ENCODE results near the gene APRT. TPM values are rescaled to one million over a fixed set of nuclear protein-coding genes. Genes with fewer than 3 reads are reported as not detected.

Gene APRT
- total and polyA plus RNA-seq, 2 of the 8 experiments (the other 6 are each of a cell fraction or from before 2014, with no cell fraction given), result 221 to 267 TPM

DNA sequence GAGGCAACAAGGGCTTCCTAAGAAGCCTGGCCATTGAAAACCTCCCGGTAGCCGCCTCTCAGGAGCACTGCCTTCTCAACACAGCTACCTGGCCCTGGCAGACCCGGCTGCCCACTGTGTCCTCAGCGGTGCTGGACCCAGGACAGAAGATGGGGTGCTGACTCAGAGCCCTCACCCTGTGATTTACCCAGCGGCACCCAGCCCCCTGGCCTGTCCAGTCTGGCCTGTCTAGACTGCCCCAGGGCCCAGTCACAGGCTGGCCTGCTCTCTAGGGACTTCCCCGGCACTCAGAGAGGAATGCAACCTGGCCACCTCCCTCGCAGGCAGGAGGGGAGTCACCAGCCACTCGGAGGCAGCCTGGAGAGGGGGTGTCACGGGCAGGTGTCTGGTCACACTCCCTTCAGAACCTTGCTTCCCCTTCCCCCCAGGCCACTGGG, 46.8 kb downstream of the APRT start:
- Histone ChIP-seq H3K23ac (ENCODE audit: insufficient read length) (no peak overlapping the region), H2BK120ac (replicated peaks; ENCODE audit: low read depth, low read length) (no peak overlapping the region), H3K79me1 (ENCODE audit: low read depth, low read length) (peaks cover 8% of the 10 kb centered on the region), H2BK15ac (ENCODE audit: low read length) (peak overlapping the region; percentile 46; the same call in 1 of the 2 replicates), H3K79me2 (ENCODE audit: control insufficient read depth in 1 of 2, insufficient read depth in 2 of 2, low read length in 2 of 2) (peaks cover 0 to 4% of the 10 kb centered on the region in 2 experiments; a peak in 1 of 4 replicates), H4K20me1 (replicated peaks in 1 of 2; ENCODE audit: control insufficient read depth in 1 of 2, insufficient read depth in 2 of 2, low read length in 2 of 2) (peaks cover 2 to 11% of the 10 kb centered on the region in 2 experiments), H3K9ac (replicated peaks in 1 of 4; ENCODE audit: extremely low read depth in 1 of 4, low read depth in 3 of 4, low read length in 3 of 4) (no peak overlapping the region), H3K27me3 (replicated peaks in 1 of 4; ENCODE audit: control insufficient read depth in 3 of 4, extremely low read depth in 1 of 4, insufficient read depth in 3 of 4, low read length in 3 of 4) (no peaks in the 10 kb centered on the region), H3K4me1 (replicated peaks in 1 of 4; ENCODE audit: control insufficient read depth in 3 of 4, insufficient read depth in 4 of 4, low read length in 3 of 4) (peaks cover 4 to 49% (median 37%) of the 10 kb centered on the region in 4 experiments), H4K91ac (replicated peaks; ENCODE audit: insufficient read length, low read length) (no peak overlapping the region), H3K14ac (ENCODE audit: insufficient read length) (no peak overlapping the region), H3K56ac (replicated peaks; ENCODE audit: insufficient read length, low read depth, low read length) (no peak overlapping the region), H2BK20ac (ENCODE audit: low read length) (no peak overlapping the region), H3K4me3 (ENCODE audit: extremely low read depth in 1 of 4, insufficient read depth in 2 of 4, low read depth in 3 of 4, low read length in 4 of 4) (no peak overlapping the region), H2AFZ (ENCODE audit: low read length) (no peak overlapping the region), H4K5ac (ENCODE audit: insufficient read length, low read depth, low read length) (no peak overlapping the region), H2BK12ac (ENCODE audit: low read depth, low read length) (0 out of 2 replicates have a peak overlapping the region, but pooled peaks have one; percentile 80), H3K36me3 (ENCODE audit: control insufficient read depth in 2 of 4, insufficient read depth in 4 of 4, low read length in 3 of 4) (no peaks in the 10 kb centered on the region), H3K9me3 (ENCODE audit: insufficient read depth in 2 of 2, low read depth in 1 of 2, low read length in 1 of 2) (no peaks in the 10 kb centered on the region), H4K8ac (ENCODE audit: extremely low read depth, insufficient read depth, low read length) (no peak overlapping the region), H3K4ac (replicated peaks; ENCODE audit: insufficient read length, low read depth, low read length) (peak overlapping the region; percentile 32), H2BK5ac (ENCODE audit: low read depth, low read length) (peak overlapping the region; percentile 75), H3K4me2 (ENCODE audit: insufficient read depth in 1 of 2, low read depth in 2 of 2, low read length in 2 of 2) (0 out of 4 replicates have a peak overlapping the region, but pooled peaks of 1 of the 2 experiments have one; percentile 31), H3K27ac (ENCODE audit: low read depth, low read length) (peak overlapping the region; percentile 52; the same call in 1 of the 2 replicates), H3K18ac (ENCODE audit: extremely low read depth, low read length) (no peak overlapping the region), H3K23me2 (ENCODE audit: low read depth, low read length) (no peaks in the 10 kb centered on the region; the same call in 1 of the 2 replicates), H2AK5ac (ENCODE audit: low read depth, low read length) (peak overlapping the region; percentile 91; the same call in 1 of the 2 replicates)
- FAIRE-seq, result no peak
- DNase-seq (ENCODE audit: low read depth in 1 of 2, low spot score in 2 of 2), result no peak
- POLR2A ChIA-PET (ENCODE audit: partially characterized antibody), result interaction anchor here (1.1 to 4.1 kb wide), 6 partner anchors 8 to 46 kb away, joined by 3 to 22 read pairs (median 8); partner anchors contain the start of gene APRT
- TF ChIP-seq TEAD4 (IDR thresholded peaks at IDR 0.05; ENCODE audit: low read depth, low read length) (0 out of 2 replicates have a peak, but pooled peaks have one; percentile 8), TBP (IDR thresholded peaks at IDR 0.05; ENCODE audit: low read depth, low read length) (no peak)
- WGBS, 2 experiments (ENCODE audit: extremely low coverage in 1 of 2, insufficient coverage in 1 of 2, insufficient read length in 1 of 2, insufficient replicate concordance in 2 of 2, low coverage in 1 of 2, low lambda C conversion rate in 2 of 2, missing lambda C conversion rate in 1 of 2), result 89% methylated on average over 7 of the region's 9 CpGs; no CpG with 5 or more reads in 1 of the 2 experiments
- CTCF ChIA-PET (ENCODE audit: partially characterized antibody), result interaction anchor here (1.2 to 25.0 kb wide), 8 partner anchors 9 to 48 kb away, joined by 4 to 251 read pairs (median 30); no protein-coding TSS in a partner anchor

All from H1 (cell line).